SHP77 treated with DMSO at 0.1 percent for 48 hours (cell line): ENCODE data around the gene PDIA2.
A peak's percentile ranks its signal among the peaks of the same experiment; 100 is the strongest.

ENCODE experiments used
- DNase-seq: peaks from one replicate; lab custom pipeline; 2025; lab: John Stamatoyannopoulos, UW

The PDIA2 gene

GRCh38 chr16:280552-280951 is 2.4 kb upstream of the PDIA2 start, which contains the start of gene ARHGDIG:
Gene ARHGDIG, plus strand, starts transcription at chr16:280591. Its CDS starts 90 bp downstream, at chr16:280681.
- no peak for DNase-seq

GRCh38 chr16:280991-281659 is 1.8 kb upstream of the PDIA2 start:
- no peak for DNase-seq

- DNase-seq: no peak
Observed at GRCh38 chr16:281660-282255, 1.2 kb upstream of the PDIA2 start.

- DNase-seq: no peak
Observed at GRCh38 chr16:282491-282890, 473 bp upstream of the PDIA2 start.

- no peak for DNase-seq
Observed at GRCh38 chr16:284204-285120, 1.5 kb downstream of the PDIA2 start.

- DNase-seq: no peak
Observed at GRCh38 chr16:285146-286055, 2.4 kb downstream of the PDIA2 start.

- no peak for DNase-seq
Observed at GRCh38 chr16:286491-287297, 3.7 kb downstream of the PDIA2 start.

- DNase-seq: peak; percentile 89
Observed at GRCh38 chr16:287298-287811, 4.4 kb downstream of the PDIA2 start.

- no peak for DNase-seq
Observed at GRCh38 chr16:287981-288920, 5.3 kb downstream of the PDIA2 start.

GRCh38 chr16:289395-289997 is 6.5 kb downstream of the PDIA2 start:
- no peak for DNase-seq

- no peak for DNase-seq
Observed at GRCh38 chr16:290015-290680, 7.2 kb downstream of the PDIA2 start.

- no peak for DNase-seq
Observed at GRCh38 chr16:290681-291405, 7.9 kb downstream of the PDIA2 start.

GRCh38 chr16:291539-291938 is 8.6 kb downstream of the PDIA2 start:
- DNase-seq: no peak

GRCh38 chr16:293043-293775 is 10.2 kb downstream of the PDIA2 start:
- no peak for DNase-seq

GRCh38 chr16:296276-296675 is 13.3 kb downstream of the PDIA2 start:
- DNase-seq: no peak

GRCh38 chr16:296806-297510 is 14.0 kb downstream of the PDIA2 start:
- no peak for DNase-seq

- DNase-seq: no peak
Observed at GRCh38 chr16:297832-298231, 14.9 kb downstream of the PDIA2 start.
